Natural killer cell (primary cell): ENCODE measurements around the gene ZDHHC11. TPM values are rescaled to one million over a fixed set of nuclear protein-coding genes. Genes with fewer than 3 reads are reported as not detected.

Experiments
- ATAC-seq, 3 donors: fragments of 150-1000 bp in 2 of 3; fragments of 200-7000 bp in 1 of 3; cut with Tn5 transposase; 1 replicate in 1 of 3; 2 replicates in 2 of 3; pipeline ENCODE4 v1.10.0; 2021; ENCODE audit warnings: mild to moderate bottlenecking in 2 of 3, moderate library complexity in 2 of 3
- DNase-seq, 2 donors: peaks; one replicate each; pipeline versions ENCODE4 v3.0.0 to v3.0.0-alpha.2; 2013 to 2021; ENCODE audit warnings: mixed read lengths in 1 of 2
- H3K27ac ChIP-seq: one replicate; pipeline ENCODE4 v1.5.1; 2013; ENCODE audit warnings: mild to moderate bottlenecking, low read length
- H3K27me3 ChIP-seq: one replicate; pipeline ENCODE4 v1.6.1; 2013; ENCODE audit warnings: low read length; ENCODE audit not compliant: control insufficient read depth, insufficient read depth
- H3K36me3 ChIP-seq: one replicate; pipeline ENCODE4 v1.6.1; 2013; ENCODE audit warnings: low read length; ENCODE audit not compliant: control insufficient read depth, insufficient read depth
- H3K4me1 ChIP-seq: one replicate; pipeline ENCODE4 v1.6.1; 2013; ENCODE audit warnings: low read length; ENCODE audit not compliant: control insufficient read depth, insufficient read depth
- H3K4me3 ChIP-seq: one replicate; pipeline ENCODE4 v1.5.1; 2013; ENCODE audit warnings: low read length
- H3K9me3 ChIP-seq: one replicate; pipeline ENCODE4 v1.6.1; 2013; ENCODE audit warnings: low read length; ENCODE audit not compliant: control insufficient read depth, insufficient read depth
- H3K27ac Mint-ChIP-seq, 2 donors: one replicate each; pipeline ENCODE4 v1.8.0; 2022; ENCODE audit warnings: mild to moderate bottlenecking in 2 of 2, mixed read lengths in 2 of 2, moderate library complexity in 1 of 2
- H3K27me3 Mint-ChIP-seq, 2 donors: one replicate each; pipeline ENCODE4 v1.8.0; 2022; ENCODE audit warnings: low read depth in 2 of 2, mixed read lengths in 2 of 2
- H3K36me3 Mint-ChIP-seq: one replicate; pipeline ENCODE4 v1.8.0; 2022; ENCODE audit warnings: mixed read lengths
- H3K4me1 Mint-ChIP-seq, 2 donors: one replicate each; pipeline ENCODE4 v1.8.0; 2022; ENCODE audit warnings: mixed read lengths in 2 of 2
- H3K4me3 Mint-ChIP-seq: one replicate; pipeline ENCODE4 v1.8.0; 2022; ENCODE audit warnings: mild to moderate bottlenecking, moderate library complexity, mixed read lengths
- H3K9me3 Mint-ChIP-seq, 2 donors: one replicate each; pipeline ENCODE4 v1.8.0; 2022; ENCODE audit warnings: mixed read lengths in 2 of 2
- WGBS: methylation state at CpG from one replicate; pipeline ENCODE4 v1.1.7; 2013; ENCODE audit warnings: missing lambda C conversion rate; ENCODE audit not compliant: insufficient coverage; 5-methylcytosine and 5-hydroxymethylcytosine counted together
- intact Hi-C: fragments of 100-400 bp; cut with micrococcal nuclease; formaldehyde crosslinking; loops from one replicate; pipeline ENCODE4 v1.14.2; 2022
- total RNA-seq, 4 donors: library from RNA; stranded (reverse); fragments of 120-200 nt in 1 of 4; gene quantifications; one replicate each; pipeline versions ENCODE4 v1.2.3 to v1.2.4, GENCODE V29; 2013 to 2022
- TF ChIP-seq, protein P1 (sequence below): fragments of 200-600 bp; IDR thresholded peaks from one replicate; pipeline ENCODE4 v1.8.0; 2022; ENCODE audit warnings: antibody characterized with exemption

The ZDHHC11 gene
- total RNA-seq, 3 donors from 2014 or later (not counting 1 experiment from before 2014, with no cell fraction given) = 2.2 to 7.0 (median 5.0) TPM

GRCh38 chr5:868428-869135 lies 17.8 kb upstream of the ZDHHC11 start:
- WGBS = 98% methylated on average over 16 of the region's 16 CpGs
- H3K27me3 Mint-ChIP-seq = no peaks in the 10 kb centered on the region
- H3K4me3 ChIP-seq = no peak overlapping the region
- H3K27me3 ChIP-seq = no peaks in the 10 kb centered on the region
- no peak overlapping the region for H3K27ac ChIP-seq
- H3K9me3 Mint-ChIP-seq = no peaks in the 10 kb centered on the region
- no peaks in the 10 kb centered on the region for H3K9me3 ChIP-seq
- no peaks in the 10 kb centered on the region for H3K36me3 Mint-ChIP-seq
- no peak for ATAC-seq
- no peaks in the 10 kb centered on the region for H3K4me1 ChIP-seq
- H3K36me3 ChIP-seq = peaks cover 83% of the 10 kb centered on the region
- no peak overlapping the region for H3K27ac Mint-ChIP-seq
- DNase-seq = no peak
- TF ChIP-seq, protein P1, sequence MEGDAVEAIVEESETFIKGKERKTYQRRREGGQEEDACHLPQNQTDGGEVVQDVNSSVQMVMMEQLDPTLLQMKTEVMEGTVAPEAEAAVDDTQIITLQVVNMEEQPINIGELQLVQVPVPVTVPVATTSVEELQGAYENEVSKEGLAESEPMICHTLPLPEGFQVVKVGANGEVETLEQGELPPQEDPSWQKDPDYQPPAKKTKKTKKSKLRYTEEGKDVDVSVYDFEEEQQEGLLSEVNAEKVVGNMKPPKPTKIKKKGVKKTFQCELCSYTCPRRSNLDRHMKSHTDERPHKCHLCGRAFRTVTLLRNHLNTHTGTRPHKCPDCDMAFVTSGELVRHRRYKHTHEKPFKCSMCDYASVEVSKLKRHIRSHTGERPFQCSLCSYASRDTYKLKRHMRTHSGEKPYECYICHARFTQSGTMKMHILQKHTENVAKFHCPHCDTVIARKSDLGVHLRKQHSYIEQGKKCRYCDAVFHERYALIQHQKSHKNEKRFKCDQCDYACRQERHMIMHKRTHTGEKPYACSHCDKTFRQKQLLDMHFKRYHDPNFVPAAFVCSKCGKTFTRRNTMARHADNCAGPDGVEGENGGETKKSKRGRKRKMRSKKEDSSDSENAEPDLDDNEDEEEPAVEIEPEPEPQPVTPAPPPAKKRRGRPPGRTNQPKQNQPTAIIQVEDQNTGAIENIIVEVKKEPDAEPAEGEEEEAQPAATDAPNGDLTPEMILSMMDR = no peak
- no peak overlapping the region for H3K4me3 Mint-ChIP-seq
- peaks cover 5 to 6% of the 10 kb centered on the region in 2 donors for H3K4me1 Mint-ChIP-seq
- intact Hi-C loops = no loop called here

DNA sequence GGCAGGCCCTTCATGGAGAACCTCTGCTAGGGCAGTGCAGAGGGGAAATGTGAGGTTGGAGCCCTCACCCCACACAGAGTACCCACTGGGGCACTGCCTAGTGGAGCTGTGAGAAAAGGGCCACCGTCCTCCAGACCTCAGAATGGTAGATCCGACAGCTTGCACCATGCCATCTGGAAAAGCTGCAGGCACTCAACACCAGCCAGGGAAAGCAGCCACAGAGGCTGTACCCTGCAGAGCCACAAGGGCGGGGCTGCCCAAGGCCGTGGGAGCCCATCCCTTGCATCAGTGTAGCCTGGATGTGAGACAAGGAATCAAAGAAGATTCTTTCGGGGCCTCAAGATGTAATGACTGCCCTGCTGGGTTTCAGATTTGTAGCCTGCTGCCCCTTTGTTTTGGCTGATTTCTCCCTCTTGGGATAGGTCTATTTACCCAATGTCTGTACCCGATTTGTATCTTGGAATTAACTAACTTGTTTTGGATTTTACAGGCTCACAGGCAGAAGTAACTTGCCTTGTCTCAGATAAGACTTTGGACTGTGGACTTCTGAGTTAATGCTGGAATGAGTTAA lies 16.6 kb upstream of the ZDHHC11 start:
- ATAC-seq = no peak
- TF ChIP-seq, protein P1 = no peak
- Histone ChIP-seq H3K9me3 (no peaks in the 10 kb centered on the region), H3K4me1 (no peaks in the 10 kb centered on the region), H3K4me3 (no peak overlapping the region), H3K27me3 (no peaks in the 10 kb centered on the region), H3K27ac (no peak overlapping the region), H3K36me3 (peaks cover 90% of the 10 kb centered on the region)
- no peak for DNase-seq
- Mint-ChIP-seq H3K4me1 (no peaks in the 10 kb centered on the region), H3K36me3 (no peaks in the 10 kb centered on the region), H3K27ac (no peak overlapping the region), H3K9me3 (no peaks in the 10 kb centered on the region), H3K4me3 (no peak overlapping the region), H3K27me3 (no peaks in the 10 kb centered on the region)
- 98% methylated on average over 6 of the region's 6 CpGs for WGBS
- intact Hi-C loops = no loop called here

GRCh38 chr5:865771-866170 lies 15.0 kb upstream of the ZDHHC11 start:
- DNase-seq (no peak), ATAC-seq (no peak)
- no peaks in the 10 kb centered on the region for H3K27me3 ChIP-seq
- peaks cover 5% of the 10 kb centered on the region for H3K4me1 ChIP-seq
- TF ChIP-seq, protein P1 = no peak
- peaks cover 0 to 5% of the 10 kb centered on the region in 2 donors for H3K4me1 Mint-ChIP-seq
- H3K9me3 Mint-ChIP-seq = no peaks in the 10 kb centered on the region
- no peak overlapping the region for H3K27ac Mint-ChIP-seq
- H3K27ac ChIP-seq = no peak overlapping the region
- intact Hi-C loops = no loop called here
- H3K9me3 ChIP-seq = no peaks in the 10 kb centered on the region
- H3K36me3 ChIP-seq = peaks cover 74% of the 10 kb centered on the region
- no peaks in the 10 kb centered on the region for H3K36me3 Mint-ChIP-seq
- no peaks in the 10 kb centered on the region for H3K27me3 Mint-ChIP-seq
- WGBS = 93% methylated on average over 10 of the region's 10 CpGs
- no peak overlapping the region for H3K4me3 Mint-ChIP-seq
- H3K4me3 ChIP-seq = no peak overlapping the region
